Transverse colon (tissue), 4 donors: ENCODE measurements around the gene B4GALT4. TPM values are rescaled to one million over a fixed set of nuclear protein-coding genes. Genes with fewer than 3 reads are reported as not detected.
"Not testable (repeated sequence)": the region's sequence is repeated elsewhere in the genome, so short reads cannot be mapped to it uniquely, and the experiment has no call there.

Source experiments
- DNase-seq: peaks from one replicate; pipeline ENCODE4 v3.0.0-alpha.2; 2019
- H3K27ac ChIP-seq, 4 donors: fragments of 200-600 bp; sonication (generic); 2 replicates each; pipeline ENCODE4 v1.5.1; 2016 to 2018; ENCODE audit warnings: inconsistent platforms in 4 of 4
- H3K27me3 ChIP-seq: fragments of 200-600 bp; sonication (generic); 2 replicates; pipeline ENCODE4 v1.5.1; 2017; ENCODE audit warnings: inconsistent platforms
- H3K36me3 ChIP-seq, 4 donors: fragments of 200-600 bp; sonication (generic); 2 replicates each; pipeline ENCODE4 v1.5.1; 2017 to 2019; ENCODE audit warnings: inconsistent platforms in 4 of 4
- H3K4me1 ChIP-seq, 4 donors: fragments of 200-600 bp; sonication (generic); 2 replicates each; pipeline ENCODE4 v1.5.1; 2017 to 2020; ENCODE audit warnings: inconsistent platforms in 4 of 4
- H3K4me3 ChIP-seq, 4 donors: fragments of 200-600 bp; sonication (generic); 1 replicate in 1 of 4; 2 replicates in 3 of 4; pipeline versions ENCODE4 v1.5.1 to v1.6.1; 2017 to 2019; ENCODE audit warnings: inconsistent platforms in 4 of 4
- H3K9me3 ChIP-seq, 2 donors: fragments of 200-600 bp; sonication (generic); 2 replicates each; pipeline ENCODE4 v1.5.1; 2017 to 2019; ENCODE audit warnings: inconsistent platforms in 2 of 2
- CTCF ChIP-seq, 5 experiments: fragments of 200-600 bp in 3 of 5; fragments of 450-650 bp in 2 of 5; sonication (generic) in 3 of 5; IDR thresholded peaks; 1 replicate in 2 of 5; 2 replicates in 3 of 5; pipeline ENCODE4 v1.5.1; 2016 to 2017; ENCODE audit warnings: antibody characterized with exemption in 5 of 5, inconsistent platforms in 3 of 5, mild to moderate bottlenecking in 2 of 5, moderate library complexity in 1 of 5
- EP300 ChIP-seq: sonication (generic); formaldehyde crosslinking; IDR thresholded peaks from one replicate; pipeline ENCODE4 v1.6.1; 2017; ENCODE audit warnings: antibody characterized with exemption, low read depth
- POLR2A ChIP-seq: fragments of 450-650 bp; IDR thresholded peaks from one replicate; pipeline ENCODE4 v1.6.1; 2016; ENCODE audit warnings: antibody characterized with exemption, mild to moderate bottlenecking, moderate library complexity
- POLR2AphosphoS5 ChIP-seq, 3 donors: sonication (generic); formaldehyde crosslinking; IDR thresholded peaks; one replicate each; pipeline ENCODE4 v1.6.1; 2016; ENCODE audit warnings: antibody characterized with exemption in 3 of 3
- WGBS, 2 donors: methylation state at CpG; one replicate each; pipeline ENCODE4 v1.1.5; 2018; ENCODE audit warnings: low coverage in 1 of 2; 5-methylcytosine and 5-hydroxymethylcytosine counted together
- in situ Hi-C, 4 donors: fragments of 200-750 bp; cut with MboI; loops; one replicate each; pipeline versions ENCODE4 v1.15.0 to v1.15.1; 2017; ENCODE audit warnings: low sequenced_read_pairs in 3 of 4, low pct_ligation_motif_present in 1 of 4, low pct_unique_long_range_greater_than_20kb in 1 of 4
- intact Hi-C: fragments of 100-400 bp; cut with DNase I; formaldehyde crosslinking; loops from one replicate; pipeline ENCODE4 v1.15.1; 2023; ENCODE audit warnings: low total_unique reads
- total RNA-seq, 4 donors: library from RNA; depleted of rRNA; stranded (reverse); fragments of >200 nt; gene quantifications; one replicate each; pipeline ENCODE4 v1.1.0, GENCODE V29; 2016

B4GALT4 gene
- total RNA-seq, 4 donors from 2014 or later = 27.7 to 54.2 (median 52.0) TPM

GRCh38 chr3:119279101-119279554, 38.5 kb upstream of the B4GALT4 start:
- intact Hi-C loops = no loop called here
- in situ Hi-C loops = loop anchor here in 1 of 4 donors (25.0 kb wide), 1 partner anchor 408 kb away; the partner anchor contains the start of gene COX17
- H3K27me3 ChIP-seq = no peaks in the 10 kb centered on the region
- 76 to 80% methylated on average over 4 to 6 of the region's 6 CpGs for WGBS, 2 donors
- DNase-seq = peak; percentile 28
- no peaks in the 10 kb centered on the region for H3K9me3 ChIP-seq
- H3K27ac ChIP-seq = peak overlapping the region; percentile 4 to 48 (median 26)
- H3K36me3 ChIP-seq = no peaks in the 10 kb centered on the region
- TF ChIP-seq POLR2AphosphoS5 (IDR thresholded peaks at IDR 0.05) (no peak), EP300 (no peak), CTCF (IDR thresholded peaks at IDR 0.05) (no peak), POLR2A (no peak)
- H3K4me1 ChIP-seq = no peaks in the 10 kb centered on the region
- H3K4me3 ChIP-seq = no peak overlapping the region

DNA sequence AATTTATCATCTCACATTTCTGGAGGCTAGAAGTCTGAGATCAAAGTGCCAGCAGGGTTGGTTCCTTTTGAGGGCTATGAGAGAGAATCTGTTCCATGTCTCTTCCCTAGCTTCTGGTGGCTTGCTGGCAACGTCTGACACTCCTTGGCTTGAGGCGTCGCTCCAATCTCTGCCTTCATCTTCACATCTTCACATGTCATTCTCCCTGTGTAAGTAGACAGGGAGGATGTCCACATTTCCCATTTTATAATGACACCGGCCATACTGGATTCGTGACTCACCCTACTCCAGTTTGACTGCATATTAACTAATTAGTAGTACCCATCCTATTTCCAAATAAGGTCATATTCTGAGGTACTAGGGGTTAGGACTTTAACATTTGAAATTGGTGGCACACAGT, 36.0 kb upstream of the B4GALT4 start:
- Histone ChIP-seq H3K36me3 (no peaks in the 10 kb centered on the region), H3K4me3 (no peak overlapping the region), H3K27ac (no peak overlapping the region), H3K4me1 (no peaks in the 10 kb centered on the region), H3K27me3 (no peaks in the 10 kb centered on the region), H3K9me3 (no peaks in the 10 kb centered on the region)
- no peak for DNase-seq
- WGBS, 2 donors = 78 to 88% methylated on average over 5 of the region's 5 CpGs
- TF ChIP-seq CTCF (IDR thresholded peaks at IDR 0.05) (no peak), EP300 (no peak), POLR2AphosphoS5 (IDR thresholded peaks at IDR 0.05) (no peak), POLR2A (no peak)
- intact Hi-C loops (no loop called here), in situ Hi-C loops (loop anchor here in 1 of 4 donors (25.0 kb wide), 1 partner anchor 411 kb away; the partner anchor contains the start of gene COX17)

DNA sequence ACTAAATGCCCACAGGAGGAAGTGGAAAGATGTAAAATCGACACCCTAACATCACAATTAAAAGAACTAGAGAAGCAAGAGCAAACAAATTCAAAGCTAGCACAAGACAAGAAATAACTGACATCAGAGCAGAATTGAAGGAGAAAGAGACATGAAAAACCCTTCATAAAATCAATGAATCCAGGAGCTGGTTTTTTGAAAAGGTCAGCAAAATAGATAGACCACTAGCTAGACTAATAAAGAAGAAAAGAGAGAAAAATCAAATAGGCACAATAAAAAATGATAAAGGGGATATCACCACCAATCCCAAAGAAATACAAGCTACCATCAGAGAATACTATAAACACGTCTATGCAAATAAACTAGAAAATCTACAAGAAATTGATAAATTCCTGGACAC, 29.5 kb upstream of the B4GALT4 start:
- WGBS, 2 donors = 61 to 75% methylated on average over 2 of the region's 2 CpGs
- H3K4me1 ChIP-seq, DNase-seq, H3K36me3 ChIP-seq, in situ Hi-C loops, H3K27ac ChIP-seq, intact Hi-C loops, H3K9me3 ChIP-seq, H3K27me3 ChIP-seq, H3K4me3 ChIP-seq: not testable (repeated sequence)

DNA sequence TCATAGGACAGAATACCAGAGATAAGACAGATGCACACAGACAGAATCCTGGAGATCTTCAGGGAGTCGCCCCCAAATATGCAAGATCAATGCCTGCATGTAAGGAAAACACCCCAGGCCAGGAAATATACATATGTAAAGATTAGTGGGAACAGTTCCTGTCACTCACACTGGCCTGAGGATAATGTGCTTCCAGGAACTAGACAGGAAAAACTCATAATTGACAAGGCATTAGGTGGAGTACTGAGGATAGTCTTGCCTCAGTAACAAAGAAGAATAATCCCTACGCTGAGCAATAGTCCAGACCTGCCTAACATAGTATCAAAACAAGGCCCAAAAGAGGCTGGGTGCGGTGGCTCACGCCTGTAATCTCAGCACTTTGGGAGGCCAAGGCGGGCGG, 20.4 kb upstream of the B4GALT4 start:
- intact Hi-C loops = no loop called here
- no peaks in the 10 kb centered on the region for H3K9me3 ChIP-seq
- TF ChIP-seq EP300 (no peak), POLR2AphosphoS5 (IDR thresholded peaks at IDR 0.05) (no peak), POLR2A (no peak), CTCF (IDR thresholded peaks at IDR 0.05) (no peak)
- DNase-seq = no peak
- H3K27ac ChIP-seq = no peak overlapping the region
- WGBS, 2 donors = 76% methylated on average over 6 of the region's 6 CpGs; no CpG with 5 or more reads in 1 of the 2 donors
- H3K27me3 ChIP-seq = no peaks in the 10 kb centered on the region
- peaks cover 0 to 28% (median 12%) of the 10 kb centered on the region in 4 donors for H3K4me1 ChIP-seq
- in situ Hi-C loops = no loop called here
- no peak overlapping the region for H3K4me3 ChIP-seq
- H3K36me3 ChIP-seq = no peaks in the 10 kb centered on the region

DNA sequence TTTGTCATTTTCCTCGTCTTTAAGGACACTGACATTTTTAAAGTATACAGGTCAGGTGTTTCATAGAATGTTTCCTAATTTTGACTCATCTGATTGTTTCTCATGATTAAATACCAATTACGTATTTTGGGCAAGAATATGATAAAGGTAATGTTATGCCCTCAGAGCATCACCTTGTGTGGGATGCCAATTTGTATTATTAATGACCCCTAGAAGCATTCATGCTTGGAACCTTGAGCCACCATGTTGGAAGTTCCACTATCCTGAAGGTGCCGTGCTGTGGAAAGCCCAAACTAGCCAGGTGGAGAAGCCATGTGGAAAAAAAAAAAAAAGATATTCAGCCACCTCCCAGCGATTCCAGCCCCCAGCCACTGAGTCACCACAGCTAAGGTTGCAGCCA, 19.1 kb upstream of the B4GALT4 start:
- no peak for DNase-seq
- WGBS, 2 donors = 94 to 100% methylated on average over 2 to 4 of the region's 4 CpGs
- intact Hi-C loops = no loop called here
- Histone ChIP-seq H3K4me1 (peaks cover 0 to 28% (median 12%) of the 10 kb centered on the region in 4 donors), H3K36me3 (no peaks in the 10 kb centered on the region), H3K4me3 (no peak overlapping the region), H3K27ac (no peak overlapping the region), H3K27me3 (no peaks in the 10 kb centered on the region), H3K9me3 (no peaks in the 10 kb centered on the region)
- TF ChIP-seq POLR2AphosphoS5 (IDR thresholded peaks at IDR 0.05) (no peak), EP300 (no peak), POLR2A (no peak), CTCF (IDR thresholded peaks at IDR 0.05) (no peak)
- in situ Hi-C loops = no loop called here
